Measurements from ENCODE around the gene FASN. TPM values are rescaled to one million over a fixed set of nuclear protein-coding genes. Genes with fewer than 3 reads are reported as not detected.

Gene FASN
- total and polyA plus RNA-seq, 2 donors: 12.3 to 19.0 TPM

DNA sequence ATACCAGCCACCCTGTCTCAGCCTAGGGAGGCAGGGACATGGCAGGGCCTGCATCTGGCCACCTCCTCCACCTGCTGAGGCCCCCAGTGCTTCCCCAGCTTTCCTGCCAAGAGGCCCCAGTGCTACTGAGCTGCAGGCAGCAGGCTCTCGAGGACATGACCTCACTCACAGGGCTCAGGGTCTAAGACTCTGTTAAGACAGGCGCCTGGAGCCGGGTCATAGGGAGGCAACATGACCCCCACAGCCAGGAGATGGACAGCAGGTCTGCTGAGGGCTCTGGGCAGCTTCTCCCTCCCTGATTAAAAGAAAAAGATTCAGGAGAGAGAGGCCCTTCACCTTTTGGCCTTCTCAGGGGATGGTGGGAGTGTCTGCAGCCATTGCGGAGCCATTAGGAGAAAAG lies 23.2 kb upstream of the FASN start:
- Histone ChIP-seq H3K36me3 (ENCODE audit: control insufficient read depth in 2 of 2, insufficient read depth in 2 of 2, low read length in 1 of 2) (peaks cover 4 to 8% of the 10 kb centered on the region in 2 donors), H3K4me3 (ENCODE audit: low read length in 2 of 2) (no peak overlapping the region), H3K27me3 (ENCODE audit: control insufficient read depth in 2 of 2, insufficient read depth in 1 of 2, low read length in 1 of 2) (no peaks in the 10 kb centered on the region), H3K9me3 (ENCODE audit: control insufficient read depth in 2 of 2, insufficient read depth in 1 of 2, low read length in 1 of 2) (peaks cover 0 to 15% of the 10 kb centered on the region in 2 donors), H3K27ac (ENCODE audit: low read depth in 1 of 2, low read length in 1 of 2) (no peak overlapping the region), H3K4me1 (ENCODE audit: control insufficient read depth in 2 of 2, insufficient read depth in 2 of 2, low read length in 2 of 2) (peaks cover 34 to 58% of the 10 kb centered on the region in 2 donors)
- WGBS: 97% methylated on average over 4 of the region's 4 CpGs
- DNase-seq (ENCODE audit: low read depth in 6 of 9, low spot score in 9 of 9): no peak

DNA sequence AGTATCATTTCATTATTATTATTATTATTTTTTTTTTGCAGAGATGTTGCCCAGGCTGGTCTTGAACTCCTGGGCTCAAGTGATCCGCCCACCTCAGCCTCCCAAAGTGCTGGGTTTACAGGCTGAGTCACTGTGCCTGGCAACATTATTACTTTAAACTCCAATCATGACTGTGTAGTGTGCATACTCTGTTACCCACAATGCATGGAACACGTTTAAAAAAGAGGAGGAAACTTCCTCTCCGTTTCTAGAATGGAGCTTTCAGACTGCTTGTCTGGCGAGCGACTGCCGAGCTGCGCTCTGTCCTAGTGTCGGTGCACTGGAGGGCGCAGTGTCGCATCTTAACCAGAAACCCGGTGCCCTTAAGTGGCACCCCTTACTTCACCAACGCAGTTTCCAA lies 22.1 kb upstream of the FASN start:
- peaks cover 4 to 8% of the 10 kb centered on the region in 2 donors for H3K36me3 ChIP-seq (ENCODE audit: control insufficient read depth in 2 of 2, insufficient read depth in 2 of 2, low read length in 1 of 2)
- 83% methylated on average over 12 of the region's 12 CpGs for WGBS
- peaks cover 0 to 15% of the 10 kb centered on the region in 2 donors for H3K9me3 ChIP-seq (ENCODE audit: control insufficient read depth in 2 of 2, insufficient read depth in 1 of 2, low read length in 1 of 2)
- no peak overlapping the region for H3K27ac ChIP-seq (ENCODE audit: low read depth in 1 of 2, low read length in 1 of 2)
- peaks cover 28 to 48% of the 10 kb centered on the region in 2 donors for H3K4me1 ChIP-seq (ENCODE audit: control insufficient read depth in 2 of 2, insufficient read depth in 2 of 2, low read length in 2 of 2)
- no peak overlapping the region for H3K4me3 ChIP-seq (ENCODE audit: low read length in 2 of 2)
- H3K27me3 ChIP-seq (ENCODE audit: control insufficient read depth in 2 of 2, insufficient read depth in 1 of 2, low read length in 1 of 2): no peaks in the 10 kb centered on the region
- DNase-seq (ENCODE audit: low read depth in 6 of 9, low spot score in 9 of 9): no peak

GRCh38 chr17:82118815-82119380 lies 20.9 kb upstream of the FASN start:
- 91% methylated on average over 12 of the region's 12 CpGs for WGBS
- Histone ChIP-seq H3K27ac (ENCODE audit: low read depth in 1 of 2, low read length in 1 of 2) (no peak overlapping the region), H3K27me3 (ENCODE audit: control insufficient read depth in 2 of 2, insufficient read depth in 1 of 2, low read length in 1 of 2) (no peaks in the 10 kb centered on the region)

DNA sequence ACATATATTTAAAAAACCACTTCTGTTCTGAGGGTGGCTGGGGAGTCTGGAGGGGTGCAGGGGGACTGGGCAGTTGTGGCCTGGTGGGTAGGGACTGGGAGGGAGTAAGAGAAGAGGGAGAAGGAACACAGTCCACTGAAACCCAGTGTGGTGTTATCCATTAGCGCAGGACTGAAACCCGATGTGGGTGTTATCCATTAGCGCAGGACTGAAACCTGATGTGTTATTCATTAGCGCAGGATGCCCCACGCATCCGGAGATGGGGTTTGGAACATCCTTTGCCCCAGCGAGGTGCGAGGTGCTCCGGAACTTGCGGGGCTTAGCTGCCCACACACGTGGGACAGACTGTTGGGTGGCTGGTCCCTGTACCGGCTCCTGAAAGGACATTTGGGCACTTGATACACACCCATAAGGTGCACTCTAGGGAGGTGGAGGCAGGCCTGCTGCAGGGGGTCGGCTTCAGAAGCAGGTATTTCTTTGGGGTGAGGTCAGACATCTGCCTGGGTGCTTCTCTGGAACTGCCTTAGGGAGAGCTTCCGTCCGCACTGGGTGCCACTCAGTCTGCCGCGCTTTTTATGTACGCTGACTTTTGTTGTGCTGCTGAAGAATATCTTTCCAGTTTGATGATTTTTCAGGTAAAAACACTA lies 20.3 kb upstream of the FASN start:
- no peaks in the 10 kb centered on the region for H3K27me3 ChIP-seq (ENCODE audit: control insufficient read depth in 2 of 2, insufficient read depth in 1 of 2, low read length in 1 of 2)
- DNase-seq (ENCODE audit: low read depth in 6 of 9, low spot score in 9 of 9): no peak
- WGBS: 98% methylated on average over 18 of the region's 18 CpGs
- no peak overlapping the region for H3K4me3 ChIP-seq (ENCODE audit: low read length in 2 of 2)
- H3K9me3 ChIP-seq (ENCODE audit: control insufficient read depth in 2 of 2, insufficient read depth in 1 of 2, low read length in 1 of 2): peaks cover 0 to 15% of the 10 kb centered on the region in 2 donors
- H3K4me1 ChIP-seq (ENCODE audit: control insufficient read depth in 2 of 2, insufficient read depth in 2 of 2, low read length in 2 of 2): peaks cover 15 to 35% of the 10 kb centered on the region in 2 donors
- H3K27ac ChIP-seq (ENCODE audit: low read depth in 1 of 2, low read length in 1 of 2): no peak overlapping the region
- peaks cover 9 to 12% of the 10 kb centered on the region in 2 donors for H3K36me3 ChIP-seq (ENCODE audit: control insufficient read depth in 2 of 2, insufficient read depth in 2 of 2, low read length in 1 of 2)

More at GRCh38 chr17:82118815-82119380, 20.9 kb upstream of the FASN start:
- peaks cover 0 to 15% of the 10 kb centered on the region in 2 donors for H3K9me3 ChIP-seq (ENCODE audit: control insufficient read depth in 2 of 2, insufficient read depth in 1 of 2, low read length in 1 of 2)
- H3K36me3 ChIP-seq (ENCODE audit: control insufficient read depth in 2 of 2, insufficient read depth in 2 of 2, low read length in 1 of 2): peaks cover 6 to 8% of the 10 kb centered on the region in 2 donors
- no peak for DNase-seq (ENCODE audit: low read depth in 6 of 9, low spot score in 9 of 9)
- H3K4me1 ChIP-seq (ENCODE audit: control insufficient read depth in 2 of 2, insufficient read depth in 2 of 2, low read length in 2 of 2): peaks cover 18 to 38% of the 10 kb centered on the region in 2 donors
- no peak overlapping the region for H3K4me3 ChIP-seq (ENCODE audit: low read length in 2 of 2)

GRCh38 chr17:82117139-82118090 lies 19.4 kb upstream of the FASN start:
- Histone ChIP-seq H3K27ac (ENCODE audit: low read depth in 1 of 2, low read length in 1 of 2) (no peak overlapping the region), H3K36me3 (ENCODE audit: control insufficient read depth in 2 of 2, insufficient read depth in 2 of 2, low read length in 1 of 2) (peaks cover 17 to 20% of the 10 kb centered on the region in 2 donors), H3K9me3 (ENCODE audit: control insufficient read depth in 2 of 2, insufficient read depth in 1 of 2, low read length in 1 of 2) (peaks cover 0 to 12% of the 10 kb centered on the region in 2 donors), H3K4me3 (ENCODE audit: low read length in 2 of 2) (no peak overlapping the region), H3K27me3 (ENCODE audit: control insufficient read depth in 2 of 2, insufficient read depth in 1 of 2, low read length in 1 of 2) (no peaks in the 10 kb centered on the region), H3K4me1 (ENCODE audit: control insufficient read depth in 2 of 2, insufficient read depth in 2 of 2, low read length in 2 of 2) (peaks cover 11 to 26% of the 10 kb centered on the region in 2 donors)
- WGBS: 96% methylated on average over 22 of the region's 22 CpGs
- no peak for DNase-seq (ENCODE audit: low read depth in 6 of 9, low spot score in 9 of 9)

- H3K27ac ChIP-seq (ENCODE audit: low read depth in 1 of 2, low read length in 1 of 2): no peak overlapping the region
- H3K9me3 ChIP-seq (ENCODE audit: control insufficient read depth in 2 of 2, insufficient read depth in 1 of 2, low read length in 1 of 2): peaks cover 0 to 7% of the 10 kb centered on the region in 2 donors
- 94% methylated on average over 6 of the region's 6 CpGs for WGBS
- DNase-seq (ENCODE audit: low read depth in 6 of 9, low spot score in 9 of 9): no peak
- H3K4me3 ChIP-seq (ENCODE audit: low read length in 2 of 2): no peak overlapping the region
- H3K36me3 ChIP-seq (ENCODE audit: control insufficient read depth in 2 of 2, insufficient read depth in 2 of 2, low read length in 1 of 2): peaks cover 18 to 22% of the 10 kb centered on the region in 2 donors
- H3K4me1 ChIP-seq (ENCODE audit: control insufficient read depth in 2 of 2, insufficient read depth in 2 of 2, low read length in 2 of 2): peaks cover 2 to 20% of the 10 kb centered on the region in 2 donors
- no peaks in the 10 kb centered on the region for H3K27me3 ChIP-seq (ENCODE audit: control insufficient read depth in 2 of 2, insufficient read depth in 1 of 2, low read length in 1 of 2)
Measured at GRCh38 chr17:82116246-82116645, 18.2 kb upstream of the FASN start.

- no peak overlapping the region for H3K4me3 ChIP-seq (ENCODE audit: low read length in 2 of 2)
- peaks cover 2 to 22% of the 10 kb centered on the region in 2 donors for H3K4me1 ChIP-seq (ENCODE audit: control insufficient read depth in 2 of 2, insufficient read depth in 2 of 2, low read length in 2 of 2)
Measured at GRCh38 chr17:82114872-82115271, 16.8 kb upstream of the FASN start.

DNA sequence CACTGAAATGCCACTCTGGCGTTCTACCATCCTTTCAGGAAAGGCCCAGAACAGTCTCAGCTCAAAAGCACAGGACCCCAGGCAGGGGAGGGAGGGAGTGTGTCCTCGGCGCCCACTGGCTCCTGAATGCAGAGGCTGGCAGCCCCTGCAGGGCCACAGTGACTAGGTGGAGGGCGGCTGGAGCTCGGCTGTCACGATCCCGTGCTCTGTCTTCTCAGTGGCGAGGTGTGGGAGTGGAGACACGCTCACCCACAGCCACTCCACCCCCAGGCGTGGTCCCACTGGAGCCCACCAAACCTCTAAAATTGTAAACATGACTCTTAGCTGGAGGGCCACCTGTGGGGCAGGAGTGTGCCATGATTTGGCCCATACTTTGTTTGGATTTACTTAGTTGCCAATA lies 16.4 kb upstream of the FASN start:
- no peak for DNase-seq (ENCODE audit: low read depth in 6 of 9, low spot score in 9 of 9)
- H3K27me3 ChIP-seq (ENCODE audit: control insufficient read depth in 2 of 2, insufficient read depth in 1 of 2, low read length in 1 of 2): no peaks in the 10 kb centered on the region
- peaks cover 0 to 18% of the 10 kb centered on the region in 2 donors for H3K4me1 ChIP-seq (ENCODE audit: control insufficient read depth in 2 of 2, insufficient read depth in 2 of 2, low read length in 2 of 2)
- H3K4me3 ChIP-seq (ENCODE audit: low read length in 2 of 2): no peak overlapping the region
- H3K27ac ChIP-seq (ENCODE audit: low read depth in 1 of 2, low read length in 1 of 2): no peak overlapping the region
- WGBS: 98% methylated on average over 10 of the region's 10 CpGs
- H3K9me3 ChIP-seq (ENCODE audit: control insufficient read depth in 2 of 2, insufficient read depth in 1 of 2, low read length in 1 of 2): peaks cover 0 to 3% of the 10 kb centered on the region in 2 donors
- peaks cover 18 to 22% of the 10 kb centered on the region in 2 donors for H3K36me3 ChIP-seq (ENCODE audit: control insufficient read depth in 2 of 2, insufficient read depth in 2 of 2, low read length in 1 of 2)

More at GRCh38 chr17:82114872-82115271, 16.8 kb upstream of the FASN start:
- H3K27me3 ChIP-seq (ENCODE audit: control insufficient read depth in 2 of 2, insufficient read depth in 1 of 2, low read length in 1 of 2): no peaks in the 10 kb centered on the region
- H3K27ac ChIP-seq (ENCODE audit: low read depth in 1 of 2, low read length in 1 of 2): no peak overlapping the region
- DNase-seq (ENCODE audit: low read depth in 6 of 9, low spot score in 9 of 9): no peak
- H3K36me3 ChIP-seq (ENCODE audit: control insufficient read depth in 2 of 2, insufficient read depth in 2 of 2, low read length in 1 of 2): peaks cover 18 to 22% of the 10 kb centered on the region in 2 donors
- peaks cover 0 to 7% of the 10 kb centered on the region in 2 donors for H3K9me3 ChIP-seq (ENCODE audit: control insufficient read depth in 2 of 2, insufficient read depth in 1 of 2, low read length in 1 of 2)
- 98% methylated on average over 9 of the region's 9 CpGs for WGBS

All from thymus (tissue), 11 donors.